Measurements from ENCODE around the gene ABHD10. TPM values are rescaled to one million over a fixed set of nuclear protein-coding genes. Genes with fewer than 3 reads are reported as not detected.
"Not testable (repeated sequence)": the region's sequence is repeated elsewhere in the genome, so short reads cannot be mapped to it uniquely, and the experiment has no call there.

Gene ABHD10
- total RNA-seq, 1 experiment from 2014 or later: 45.0 TPM

DNA sequence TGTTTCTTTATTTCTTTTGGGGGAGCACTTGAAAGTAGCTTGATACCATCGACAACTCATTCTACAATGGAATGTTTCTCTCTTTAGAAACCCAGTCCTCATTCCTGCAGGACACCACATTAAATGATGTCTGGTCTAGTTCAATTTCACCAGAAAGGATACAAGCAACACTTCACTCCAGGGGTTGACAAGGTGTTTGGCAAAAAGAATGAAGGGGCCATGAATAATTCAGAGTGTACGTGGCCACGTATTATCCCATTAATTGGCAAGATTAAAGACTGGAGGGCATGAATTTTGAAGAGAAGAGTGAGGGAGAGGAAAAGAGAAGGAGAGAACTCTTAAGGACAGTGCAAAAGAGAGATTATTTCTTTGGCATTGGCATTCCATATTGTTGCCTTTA, 56.4 kb downstream of the ABHD10 start:
- TF ChIP-seq EZH2phosphoT487 (IDR thresholded peaks at IDR 0.05; ENCODE audit: borderline replicate concordance, low read length): no peak
- TF ChIP-seq EZH2 (IDR thresholded peaks at IDR 0.05; ENCODE audit: low read length, unreplicated experiment): no peak
- TF ChIP-seq, protein P1, sequence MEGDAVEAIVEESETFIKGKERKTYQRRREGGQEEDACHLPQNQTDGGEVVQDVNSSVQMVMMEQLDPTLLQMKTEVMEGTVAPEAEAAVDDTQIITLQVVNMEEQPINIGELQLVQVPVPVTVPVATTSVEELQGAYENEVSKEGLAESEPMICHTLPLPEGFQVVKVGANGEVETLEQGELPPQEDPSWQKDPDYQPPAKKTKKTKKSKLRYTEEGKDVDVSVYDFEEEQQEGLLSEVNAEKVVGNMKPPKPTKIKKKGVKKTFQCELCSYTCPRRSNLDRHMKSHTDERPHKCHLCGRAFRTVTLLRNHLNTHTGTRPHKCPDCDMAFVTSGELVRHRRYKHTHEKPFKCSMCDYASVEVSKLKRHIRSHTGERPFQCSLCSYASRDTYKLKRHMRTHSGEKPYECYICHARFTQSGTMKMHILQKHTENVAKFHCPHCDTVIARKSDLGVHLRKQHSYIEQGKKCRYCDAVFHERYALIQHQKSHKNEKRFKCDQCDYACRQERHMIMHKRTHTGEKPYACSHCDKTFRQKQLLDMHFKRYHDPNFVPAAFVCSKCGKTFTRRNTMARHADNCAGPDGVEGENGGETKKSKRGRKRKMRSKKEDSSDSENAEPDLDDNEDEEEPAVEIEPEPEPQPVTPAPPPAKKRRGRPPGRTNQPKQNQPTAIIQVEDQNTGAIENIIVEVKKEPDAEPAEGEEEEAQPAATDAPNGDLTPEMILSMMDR (conservative IDR thresholded peaks at IDR 0.05; ENCODE audit: low read depth, low read length): no peak
- intact Hi-C loops (cut with micrococcal nuclease): no loop called here
- no peaks in the 10 kb centered on the region for H3K4me1 ChIP-seq (ENCODE audit: insufficient read depth, low read length)
- ATAC-seq: no peak
- no peak overlapping the region for H2AFZ ChIP-seq (ENCODE audit: low read length)
- H3K79me2 ChIP-seq (ENCODE audit: low read length): no peaks in the 10 kb centered on the region
- no peaks in the 10 kb centered on the region for H4K20me1 ChIP-seq (ENCODE audit: low read length)
- BruUV-seq (replicated peaks): no TSS peak
- no peak overlapping the region for H3K4me2 ChIP-seq (ENCODE audit: low read length)
- no peak overlapping the region for H3K4me3 ChIP-seq (ENCODE audit: low read length)
- no peaks in the 10 kb centered on the region for H3K27me3 ChIP-seq (ENCODE audit: low read length)
- DNase-seq: no peak
- no peak overlapping the region for H3K9ac ChIP-seq (ENCODE audit: low read length)
- H3K36me3 ChIP-seq (ENCODE audit: low read depth, low read length): no peaks in the 10 kb centered on the region
- no peaks in the 10 kb centered on the region for H3K9me2 ChIP-seq (replicated peaks; ENCODE audit: low read length)
- no peak overlapping the region for H3K27ac ChIP-seq (ENCODE audit: low read length)
- no peaks in the 10 kb centered on the region for H3K9me3 ChIP-seq (ENCODE audit: low read length)
- CTCF ChIA-PET: no interaction called here
- POLR2A ChIA-PET (ENCODE audit: unreplicated experiment): interaction anchor here (0.6 kb wide), 1 partner anchor 9 kb away, joined by 3 read pairs; no protein-coding TSS in a partner anchor
- no peaks in the 10 kb centered on the region for H3F3A ChIP-seq (ENCODE audit: low read length, unreplicated experiment)

DNA sequence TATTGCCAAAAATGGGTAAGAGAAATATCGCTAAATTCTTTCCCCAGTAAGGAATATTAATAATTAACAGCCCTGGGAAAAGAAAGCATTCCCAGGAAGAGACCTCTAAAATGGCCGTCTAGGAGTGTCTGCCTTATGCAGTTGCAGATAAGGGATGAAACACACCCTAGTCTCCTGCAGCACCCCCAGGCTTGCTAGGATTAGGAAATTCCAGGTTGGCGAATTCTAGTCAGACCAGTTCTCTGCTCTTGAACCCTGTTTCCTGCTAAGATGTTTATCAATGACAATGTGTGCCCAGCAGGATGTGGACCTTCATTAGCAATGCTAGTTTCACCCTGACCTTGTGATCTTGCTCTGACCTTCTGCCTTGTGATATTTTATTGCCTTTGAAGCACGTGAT, 58.4 kb downstream of the ABHD10 start:
- H3F3A ChIP-seq (ENCODE audit: low read length, unreplicated experiment); H3K27ac ChIP-seq (ENCODE audit: low read length); H3K79me2 ChIP-seq (ENCODE audit: low read length); H3K36me3 ChIP-seq (ENCODE audit: low read depth, low read length); H4K20me1 ChIP-seq (ENCODE audit: low read length); H3K9me2 ChIP-seq (replicated peaks; ENCODE audit: low read length); H3K27me3 ChIP-seq (ENCODE audit: low read length); intact Hi-C loops (cut with micrococcal nuclease); POLR2A ChIA-PET (ENCODE audit: unreplicated experiment); H3K4me3 ChIP-seq (ENCODE audit: low read length); H2AFZ ChIP-seq (ENCODE audit: low read length); H3K4me2 ChIP-seq (ENCODE audit: low read length); ATAC-seq; DNase-seq; H3K4me1 ChIP-seq (ENCODE audit: insufficient read depth, low read length); H3K9me3 ChIP-seq (ENCODE audit: low read length); H3K9ac ChIP-seq (ENCODE audit: low read length); BruUV-seq (replicated peaks); CTCF ChIA-PET: not testable (repeated sequence)

DNA sequence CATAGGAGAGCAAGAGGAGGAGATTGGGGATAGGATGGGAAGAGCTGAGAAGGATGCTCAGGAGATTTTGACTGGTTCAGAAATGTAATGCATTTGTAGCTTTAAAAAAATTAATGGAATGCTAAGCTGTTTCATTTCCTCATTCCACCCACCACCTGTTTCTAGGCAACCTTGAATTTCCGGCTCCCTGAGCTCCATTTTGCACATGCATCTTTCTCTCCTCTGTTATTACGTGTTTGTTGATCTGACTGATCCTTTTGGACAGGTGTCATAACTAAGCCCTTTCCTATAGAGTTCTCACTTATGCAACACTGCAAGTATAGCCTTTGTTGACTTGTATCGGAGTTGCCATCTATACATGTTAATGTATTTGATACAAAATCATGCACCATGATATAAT, 60.0 kb downstream of the ABHD10 start:
- Histone ChIP-seq H3K4me2 (ENCODE audit: low read length) (no peak overlapping the region), H3K79me2 (ENCODE audit: low read length) (no peaks in the 10 kb centered on the region), H3F3A (ENCODE audit: low read length, unreplicated experiment) (no peaks in the 10 kb centered on the region), H3K36me3 (ENCODE audit: low read depth, low read length) (no peaks in the 10 kb centered on the region), H2AFZ (ENCODE audit: low read length) (no peak overlapping the region), H3K27me3 (ENCODE audit: low read length) (no peaks in the 10 kb centered on the region), H3K9me3 (ENCODE audit: low read length) (no peaks in the 10 kb centered on the region), H3K9ac (ENCODE audit: low read length) (no peak overlapping the region), H4K20me1 (ENCODE audit: low read length) (no peaks in the 10 kb centered on the region), H3K27ac (ENCODE audit: low read length) (no peak overlapping the region), H3K9me2 (replicated peaks; ENCODE audit: low read length) (no peaks in the 10 kb centered on the region), H3K4me3 (ENCODE audit: low read length) (no peak overlapping the region), H3K4me1 (ENCODE audit: insufficient read depth, low read length) (peaks cover 11% of the 10 kb centered on the region)
- no peak for ATAC-seq
- TF ChIP-seq EZH2phosphoT487 (IDR thresholded peaks at IDR 0.05; ENCODE audit: borderline replicate concordance, low read length) (no peak), EZH2 (IDR thresholded peaks at IDR 0.05; ENCODE audit: low read length, unreplicated experiment) (no peak)
- TF ChIP-seq, protein P1 (conservative IDR thresholded peaks at IDR 0.05; ENCODE audit: low read depth, low read length): no peak
- POLR2A ChIA-PET (ENCODE audit: unreplicated experiment): interaction anchor here (0.6 kb wide), 2 partner anchors 47 to 657 kb away, joined by 3 to 4 read pairs; partner anchors contain the start of gene C3orf52
- DNase-seq: peak; percentile 17
- CTCF ChIA-PET: no interaction called here
- intact Hi-C loops (cut with micrococcal nuclease): no loop called here
- no TSS peak for BruUV-seq (replicated peaks)

All from PC-3 (cell line).